Body of pancreas (tissue), 4 donors: ENCODE measurements around the gene MRM2. TPM values are rescaled to one million over a fixed set of nuclear protein-coding genes. Genes with fewer than 3 reads are reported as not detected.

Source experiments
- ATAC-seq: fragments of 150-250 bp; one replicate; pipeline ENCODE4 v1.9.1; 2016
- DNase-seq, 4 donors: peaks; one replicate each; pipeline ENCODE4 v3.0.0-alpha.2; 2019
- H3K27ac ChIP-seq, 4 donors: fragments of 200-600 bp; sonication (generic); 1 replicate in 3 of 4; 2 replicates in 1 of 4; pipeline versions ENCODE4 v1.5.1 to v1.6.1; 2016 to 2019; ENCODE audit warnings: mild to moderate bottlenecking in 1 of 4, mixed read lengths in 1 of 4, moderate library complexity in 1 of 4
- H3K27me3 ChIP-seq, 2 donors: fragments of 200-600 bp; sonication (generic); one replicate each; pipeline ENCODE4 v1.6.0; 2016; ENCODE audit warnings: mild to moderate bottlenecking in 1 of 2
- H3K36me3 ChIP-seq, 2 donors: fragments of 200-600 bp; sonication (generic); replicated peaks in 1 of 2; 2 replicates each; pipeline ENCODE4 v1.5.1; 2016; ENCODE audit warnings: low read depth in 2 of 2; ENCODE audit not compliant: insufficient read depth in 1 of 2
- H3K4me1 ChIP-seq: fragments of 200-600 bp; sonication (generic); one replicate; pipeline ENCODE4 v1.6.0; 2016
- H3K4me3 ChIP-seq, 2 donors: fragments of 200-600 bp; sonication (generic); 1 replicate in 1 of 2; 2 replicates in 1 of 2; pipeline ENCODE4 v1.5.1; 2016 to 2019
- H3K9me3 ChIP-seq, 3 donors: fragments of 200-600 bp; sonication (generic); 1 replicate in 2 of 3; 2 replicates in 1 of 3; pipeline ENCODE4 v1.5.1; 2016
- CTCF ChIP-seq, 7 experiments: fragments of 450-650 bp in 4 of 7; fragments of 200-600 bp in 3 of 7; sonication (generic) in 3 of 7; IDR thresholded peaks; one replicate each; pipeline ENCODE4 v1.5.1; 2016 to 2019; ENCODE audit warnings: antibody characterized with exemption in 7 of 7
- POLR2A ChIP-seq, 3 donors: fragments of 450-650 bp; IDR thresholded peaks; one replicate each; pipeline ENCODE4 v1.6.1; 2016; ENCODE audit warnings: antibody characterized with exemption in 3 of 3, mild to moderate bottlenecking in 2 of 3
- WGBS, 2 donors: methylation state at CpG; one replicate each; pipeline ENCODE4 v1.1.5; 2017; 5-methylcytosine and 5-hydroxymethylcytosine counted together
- intact Hi-C: fragments of 100-400 bp; cut with DNase I; formaldehyde crosslinking; loops from one replicate; pipeline ENCODE4 v1.15.1; 2023
- total RNA-seq, 2 donors: library from RNA; depleted of rRNA; stranded (reverse); fragments of >200 nt; gene quantifications; one replicate each; pipeline ENCODE4 v1.1.0, GENCODE V29; 2016

Gene MRM2
- total RNA-seq, 2 donors from 2014 or later: 7.6 to 8.8 TPM

GRCh38 chr7:2202361-2202761, 39.6 kb downstream of the MRM2 start:
- DNase-seq: no peak
- 91 to 95% methylated on average over 12 to 14 of the region's 14 CpGs for WGBS, 2 donors
- intact Hi-C loops: loop anchor here (10.0 kb wide), 1 partner anchor 538 kb away; no protein-coding TSS in a partner anchor
- Histone ChIP-seq H3K27ac (no peak overlapping the region), H3K36me3 (no peaks in the 10 kb centered on the region), H3K4me1 (no peaks in the 10 kb centered on the region), H3K4me3 (no peak overlapping the region), H3K27me3 (no peaks in the 10 kb centered on the region), H3K9me3 (no peaks in the 10 kb centered on the region)
- no peak for TF ChIP-seq CTCF (IDR thresholded peaks at IDR 0.05)
- no peak for TF ChIP-seq POLR2A (IDR thresholded peaks at IDR 0.05)
- no peak for ATAC-seq

GRCh38 chr7:2201686-2202360, 40.2 kb downstream of the MRM2 start:
- 88 to 91% methylated on average over 26 to 31 of the region's 31 CpGs for WGBS, 2 donors
- no peak for TF ChIP-seq CTCF (IDR thresholded peaks at IDR 0.05)
- no peak for TF ChIP-seq POLR2A (IDR thresholded peaks at IDR 0.05)
- H3K9me3 ChIP-seq: no peaks in the 10 kb centered on the region
- no peak overlapping the region for H3K27ac ChIP-seq
- no peaks in the 10 kb centered on the region for H3K4me1 ChIP-seq
- ATAC-seq (no peak), DNase-seq (no peak)
- H3K36me3 ChIP-seq: no peaks in the 10 kb centered on the region
- no peaks in the 10 kb centered on the region for H3K27me3 ChIP-seq
- H3K4me3 ChIP-seq: no peak overlapping the region
- intact Hi-C loops: loop anchor here (10.0 kb wide), 1 partner anchor 537 kb away; no protein-coding TSS in a partner anchor

- Histone ChIP-seq H3K36me3 (no peaks in the 10 kb centered on the region), H3K4me3 (no peak overlapping the region), H3K27me3 (no peaks in the 10 kb centered on the region), H3K9me3 (no peaks in the 10 kb centered on the region), H3K27ac (no peak overlapping the region), H3K4me1 (no peaks in the 10 kb centered on the region)
- no peak for TF ChIP-seq CTCF (IDR thresholded peaks at IDR 0.05)
- no peak for TF ChIP-seq POLR2A (IDR thresholded peaks at IDR 0.05)
- WGBS, 2 donors: 87 to 100% methylated on average over 2 to 9 of the region's 10 CpGs
- DNase-seq (no peak), ATAC-seq (no peak)
- intact Hi-C loops: loop anchor here (10.0 kb wide), 1 partner anchor 536 kb away; no protein-coding TSS in a partner anchor
Observed at GRCh38 chr7:2201128-2201527, 40.9 kb downstream of the MRM2 start.

GRCh38 chr7:2200584-2200980, 41.4 kb downstream of the MRM2 start:
- no peak overlapping the region for H3K4me3 ChIP-seq
- intact Hi-C loops: loop anchor here (10.0 kb wide), 1 partner anchor 536 kb away; no protein-coding TSS in a partner anchor
- ATAC-seq: no peak
- H3K27me3 ChIP-seq: no peaks in the 10 kb centered on the region
- H3K36me3 ChIP-seq: no peaks in the 10 kb centered on the region
- no peak for TF ChIP-seq CTCF (IDR thresholded peaks at IDR 0.05)
- TF ChIP-seq POLR2A (IDR thresholded peaks at IDR 0.05): no peak
- H3K4me1 ChIP-seq: no peaks in the 10 kb centered on the region
- no peak overlapping the region for H3K27ac ChIP-seq
- no peaks in the 10 kb centered on the region for H3K9me3 ChIP-seq
- WGBS, 2 donors: 95% methylated on average over 18 of the region's 18 CpGs; no CpG with 5 or more reads in 1 of the 2 donors
- no peak for DNase-seq
